ENCODE measurements around the gene NCKAP1. TPM values are rescaled to one million over a fixed set of nuclear protein-coding genes. Genes with fewer than 3 reads are reported as not detected.

The NCKAP1 gene
- total RNA-seq, 1 donor from 2014 or later = 174 TPM

- DNase-seq (ENCODE audit: low spot score) = no peak
Observed at GRCh38 chr2:182868054-182868796, 170.0 kb downstream of the NCKAP1 start.

- no peak for DNase-seq (ENCODE audit: low spot score)
Observed at GRCh38 chr2:182867426-182868053, 170.7 kb downstream of the NCKAP1 start.

DNA sequence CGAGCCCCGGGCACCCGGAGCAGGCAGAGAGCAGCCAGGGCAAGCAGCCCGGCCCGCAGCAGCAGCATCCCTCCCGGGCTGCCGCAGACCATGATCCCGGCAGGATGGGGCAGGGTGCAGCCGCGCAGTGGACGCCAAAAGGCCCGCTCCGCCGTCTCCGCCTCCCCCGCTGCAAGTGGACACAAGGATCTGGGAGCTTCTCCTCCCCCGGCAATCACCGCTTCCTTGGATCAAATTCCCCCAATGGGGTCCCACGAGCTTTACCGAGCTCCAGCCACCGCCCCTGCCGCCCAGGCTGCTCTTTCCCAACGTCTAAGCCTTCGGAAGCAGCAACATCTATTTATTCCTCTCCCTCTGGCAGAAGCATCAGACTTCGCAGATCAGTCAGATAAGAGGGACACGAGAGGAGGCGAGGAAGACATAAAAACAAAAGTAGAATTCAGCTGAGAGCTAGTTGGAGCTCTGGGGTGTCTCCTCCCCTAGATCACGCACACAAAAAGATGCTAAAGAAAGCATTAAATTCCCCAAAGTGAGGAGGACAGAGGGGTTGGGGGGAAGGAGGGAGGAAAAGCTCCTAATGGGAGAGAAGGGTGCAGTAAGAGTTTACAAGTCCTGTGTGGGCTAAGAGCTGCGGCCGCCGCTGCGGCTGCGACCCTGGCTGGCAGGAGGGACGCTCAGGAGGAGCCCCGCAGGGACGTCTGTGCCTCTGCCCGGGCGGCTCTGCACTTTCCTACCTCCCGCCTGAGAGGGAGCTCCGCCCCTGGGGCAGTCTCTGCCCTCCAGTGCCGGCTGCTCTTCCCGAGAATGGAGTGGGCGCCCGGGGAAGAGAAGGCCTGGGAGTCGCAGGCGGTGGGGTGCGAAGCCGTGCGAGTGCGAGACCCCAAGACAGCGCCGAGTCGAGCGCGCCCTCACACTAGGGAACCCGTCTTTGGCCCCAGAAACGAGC, 171.5 kb downstream of the NCKAP1 start, which contains the start of gene FRZB:
Gene FRZB, minus strand, starts transcription at position 177 of the 946 bp plus-strand sequence. Its CDS starts 85 bp downstream, at position 92.
- peak; percentile 68 for DNase-seq (ENCODE audit: low spot score)

- DNase-seq (ENCODE audit: low spot score) = no peak
Observed at GRCh38 chr2:182866095-182866460, 172.2 kb downstream of the NCKAP1 start.

GRCh38 chr2:182864949-182865570, 173.2 kb downstream of the NCKAP1 start:
- no peak for DNase-seq (ENCODE audit: low spot score)

DNA sequence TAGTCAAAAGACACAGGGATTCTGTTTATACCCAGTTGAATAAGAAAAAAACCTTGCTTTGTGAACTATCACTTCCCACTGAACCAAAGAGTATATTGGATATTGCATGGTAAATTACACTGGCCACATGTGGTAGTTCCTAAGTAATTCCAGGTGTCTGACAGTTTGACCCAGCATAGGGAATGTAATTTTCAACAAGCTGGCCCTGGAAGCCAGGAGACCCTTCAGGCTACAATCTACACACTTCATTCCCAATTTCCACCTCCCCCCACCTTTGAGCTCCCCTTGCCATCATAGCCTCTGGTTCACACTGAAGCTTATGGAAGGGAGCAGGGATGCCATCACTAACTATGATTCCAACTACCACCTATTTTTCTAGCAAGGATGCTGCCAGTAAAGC, 174.6 kb downstream of the NCKAP1 start:
- no peak for DNase-seq (ENCODE audit: low spot score)

GRCh38 chr2:182862091-182862490, 176.2 kb downstream of the NCKAP1 start:
- no peak for DNase-seq (ENCODE audit: low spot score)

DNA sequence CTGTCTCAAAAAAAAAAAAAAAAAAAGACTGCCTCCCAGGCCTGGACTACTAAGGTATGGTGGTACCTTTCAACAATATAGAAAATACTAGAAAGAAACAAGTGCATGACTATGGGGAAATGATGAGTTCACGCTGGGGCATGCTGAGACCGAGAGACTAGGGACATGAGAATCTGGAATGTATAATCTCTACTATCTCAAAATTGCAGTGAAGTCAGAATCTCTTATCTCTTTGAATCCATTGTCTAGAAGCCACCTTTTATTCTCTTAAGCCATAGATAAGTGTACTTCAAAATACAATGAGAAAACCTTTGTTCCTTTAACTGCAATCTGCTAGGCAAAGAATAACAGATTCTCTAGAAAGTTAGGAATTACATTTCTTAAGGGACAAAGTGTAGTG, 177.4 kb downstream of the NCKAP1 start:
- no peak for DNase-seq (ENCODE audit: low spot score)

Other genes starting within 250 kb of the NCKAP1 start
- gene FRZB, start 171.8 kb downstream of the NCKAP1 start, total RNA-seq = 11.8 TPM
- 7.0 TPM for gene DUSP19, start 40.3 kb upstream of the NCKAP1 start, total RNA-seq
- gene NUP35, start 86.0 kb upstream of the NCKAP1 start, total RNA-seq = 27.9 TPM

Measured in ureter (tissue), 1 donor.